Tongue (tissue), 2 donors: ENCODE results near the gene MPC1L. TPM values are rescaled to one million over a fixed set of nuclear protein-coding genes. Genes with fewer than 3 reads are reported as not detected.

Source experiments
- DNase-seq: peaks from one replicate; pipeline ENCODE4 v3.0.0-alpha.2; 2015
- total RNA-seq: library from RNA; depleted of rRNA; stranded (reverse); fragments of >200 nt; gene quantifications from one replicate; pipeline ENCODE4 v1.2.3, GENCODE V29; 2014

The MPC1L gene
- total RNA-seq, 1 donor from 2014 or later, result not detected

- DNase-seq, result no peak
Observed at GRCh38 chrX:40632199-40632598, 9.0 kb downstream of the MPC1L start.

GRCh38 chrX:40637687-40638086 is 14.5 kb downstream of the MPC1L start:
- no peak for DNase-seq

GRCh38 chrX:40644176-40644575 is 20.9 kb downstream of the MPC1L start:
- DNase-seq, result no peak

DNA sequence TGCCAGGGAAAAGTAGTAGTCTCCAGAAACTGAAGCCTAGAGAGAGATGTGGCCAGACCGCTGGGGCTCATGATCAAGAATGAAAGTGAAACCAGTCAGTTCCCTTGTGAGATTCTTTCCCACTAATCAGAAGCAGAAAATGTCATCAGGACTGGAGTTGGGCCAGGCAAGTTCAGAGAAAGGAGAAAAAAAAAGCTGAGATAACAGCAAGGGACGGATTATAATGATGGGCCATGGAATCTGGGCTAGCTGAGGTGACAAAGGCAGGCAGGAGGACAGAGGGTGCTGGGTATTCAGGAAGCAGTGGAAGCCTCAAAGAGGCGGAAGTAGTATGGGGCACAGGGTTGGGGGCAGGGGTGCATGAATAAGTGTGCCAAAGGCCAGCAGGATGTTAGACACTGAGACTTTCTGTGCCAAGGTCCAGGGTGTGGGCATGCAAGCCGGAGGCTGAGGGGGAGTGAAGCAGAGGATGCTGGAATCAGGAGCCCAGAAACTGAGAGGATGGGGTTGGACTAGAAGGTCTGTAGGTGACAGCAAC is 21.7 kb downstream of the MPC1L start:
- peak; percentile 34 for DNase-seq

DNA sequence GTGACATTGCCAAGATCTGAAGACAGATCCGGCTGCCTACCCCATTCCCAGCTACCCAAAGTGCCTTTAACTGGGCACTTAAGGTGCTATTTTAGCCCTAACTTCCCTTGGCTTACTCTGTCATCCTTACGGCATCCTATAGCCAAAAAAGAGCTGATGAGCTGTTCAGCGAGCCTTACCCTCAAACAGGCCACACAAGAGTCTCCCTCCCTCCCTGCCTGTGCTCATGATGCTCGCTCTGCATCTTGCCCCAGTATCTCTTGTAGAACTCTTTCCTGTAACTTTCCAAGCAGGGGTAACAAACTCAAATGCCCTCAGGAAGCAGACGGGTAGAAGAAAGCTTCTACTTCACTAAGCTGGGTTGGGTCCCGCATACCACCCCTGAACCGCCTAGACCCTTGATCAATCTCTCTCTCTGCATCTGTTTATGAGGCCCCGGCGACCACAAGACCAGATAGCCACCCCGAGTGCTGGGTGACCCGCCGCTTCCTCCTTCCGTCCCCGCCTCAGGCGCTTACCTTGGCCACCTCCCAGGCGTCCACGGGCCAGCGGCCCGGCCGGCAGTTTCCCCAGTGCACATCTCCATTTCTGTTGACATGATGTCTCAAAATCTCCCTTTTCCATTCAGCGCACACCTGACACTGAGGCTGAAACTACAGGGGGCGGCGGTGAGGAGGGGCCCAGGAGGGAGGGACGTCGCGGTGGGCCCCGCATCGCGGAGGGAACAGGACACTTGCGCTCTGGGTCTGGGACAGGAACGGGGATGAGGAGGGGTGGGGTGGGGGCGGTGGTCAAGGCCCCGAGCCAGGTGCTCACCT is 23.5 kb downstream of the MPC1L start:
- DNase-seq, result peak; percentile 14

- DNase-seq, result peak; percentile 95
Observed at GRCh38 chrX:40647307-40648197, 24.3 kb downstream of the MPC1L start, which contains the start of gene CXorf38. TSS of gene CXorf38 (minus strand) at chrX:40647561. CDS start at chrX:40647520, 41 bp downstream.

- DNase-seq, result peak; percentile 85
Observed at GRCh38 chrX:40651620-40652223, 28.5 kb downstream of the MPC1L start.

GRCh38 chrX:40652664-40653063 is 29.4 kb downstream of the MPC1L start:
- no peak for DNase-seq

DNA sequence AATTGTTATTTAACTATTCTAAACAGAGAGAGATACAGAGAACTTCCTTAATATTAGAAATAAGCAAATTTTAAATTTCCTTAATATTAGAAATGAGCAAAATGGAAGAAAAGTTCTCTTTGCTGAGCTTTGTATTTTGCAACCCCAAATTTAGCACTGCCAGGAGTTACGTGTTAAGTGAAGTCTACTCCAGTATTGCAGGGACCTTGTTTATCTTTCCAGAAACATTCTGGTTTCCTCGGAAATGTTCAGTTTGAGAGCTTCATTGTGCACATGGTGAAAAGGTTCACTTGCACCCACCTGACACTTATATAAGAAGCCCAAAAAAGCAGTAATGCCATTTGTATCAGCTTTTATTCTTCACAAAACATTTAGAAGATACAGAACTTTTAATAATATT is 30.3 kb downstream of the MPC1L start:
- DNase-seq, result no peak

DNA sequence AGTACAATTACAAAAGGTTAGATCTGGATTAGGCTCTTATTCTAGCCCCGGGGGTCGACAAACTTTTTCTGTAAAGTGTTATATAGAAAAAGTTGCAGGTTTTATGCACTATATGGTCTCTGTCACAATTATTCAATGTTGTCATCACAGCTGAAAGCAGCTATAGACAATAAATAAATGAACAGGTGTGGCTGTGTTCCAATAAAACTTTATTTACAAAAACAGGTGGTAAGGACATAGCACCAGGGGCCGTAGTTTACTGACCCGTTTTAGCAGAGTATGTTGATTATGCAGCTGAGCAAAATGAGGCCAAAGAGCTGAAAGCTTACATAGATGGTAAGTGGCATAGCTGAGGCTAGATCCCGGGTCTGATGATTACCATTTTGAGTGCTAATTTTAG is 37.2 kb downstream of the MPC1L start:
- no peak for DNase-seq

- DNase-seq, result no peak
Observed at GRCh38 chrX:40661489-40661888, 38.3 kb downstream of the MPC1L start.

DNA sequence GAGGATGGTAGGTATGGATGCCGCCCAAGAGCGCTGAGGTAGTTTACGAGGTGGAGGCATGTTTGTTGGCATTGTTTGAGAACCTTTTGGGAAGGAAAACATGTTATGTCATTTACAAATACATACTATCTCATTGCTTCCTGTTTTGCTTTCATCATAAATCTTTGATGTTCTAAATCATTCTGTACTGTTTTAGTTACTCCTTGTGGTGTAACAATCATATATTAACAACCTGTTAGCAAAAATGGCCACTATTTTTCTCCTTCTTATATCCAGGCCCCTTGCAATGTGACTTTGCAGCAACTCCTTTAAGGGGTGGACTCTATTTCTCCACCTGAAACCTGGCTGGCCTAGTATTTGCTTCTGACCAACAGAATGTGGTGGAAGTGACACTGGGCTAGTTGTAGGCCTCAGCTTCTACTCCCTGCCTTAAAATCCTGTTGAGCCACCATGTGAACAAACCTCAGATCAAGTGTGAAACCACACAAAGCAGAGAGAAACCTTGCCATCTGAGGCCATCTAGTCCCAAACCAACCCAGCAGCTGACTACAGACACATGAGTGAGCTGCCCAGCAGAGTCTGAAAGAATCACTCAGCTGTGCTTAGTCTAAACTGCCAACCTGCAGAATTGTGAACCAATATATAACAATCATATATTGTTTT is 40.0 kb downstream of the MPC1L start:
- DNase-seq, result no peak

- DNase-seq, result peak; percentile 3
Observed at GRCh38 chrX:40663880-40664630, 40.8 kb downstream of the MPC1L start.

DNA sequence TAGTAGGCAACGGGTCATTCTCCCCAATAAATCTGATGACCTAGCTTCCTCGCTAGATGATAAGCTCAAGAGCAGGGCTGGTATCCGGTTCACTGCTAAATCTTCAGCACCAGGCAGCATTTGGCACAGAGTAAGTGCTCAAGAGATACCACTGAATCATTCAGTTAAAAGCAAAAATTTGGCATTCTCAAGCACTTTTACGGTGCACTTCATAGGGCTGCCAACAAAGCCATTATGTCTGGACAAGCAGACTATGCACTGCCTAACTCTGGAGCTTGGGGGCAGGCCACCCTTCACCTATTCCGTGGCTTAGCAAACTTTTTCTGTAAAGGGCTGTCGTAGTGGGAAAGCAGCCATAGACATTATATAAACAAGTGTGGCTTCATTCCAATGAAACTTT is 47.9 kb downstream of the MPC1L start:
- no peak for DNase-seq

Other genes starting within 250 kb of the MPC1L start
- 96.7 TPM for gene ATP6AP2, start 42.5 kb upstream of the MPC1L start, total RNA-seq
- gene CXorf38, start 24.1 kb downstream of the MPC1L start, total RNA-seq, result 16.0 TPM
- gene MED14, start 112.1 kb downstream of the MPC1L start, total RNA-seq, result 42.0 TPM